PC-3 (cell line): ENCODE data around the gene SCN7A. TPM values are rescaled to one million over a fixed set of nuclear protein-coding genes. Genes with fewer than 3 reads are reported as not detected.

Experiments used
- ATAC-seq: fragments of 200-7000 bp; cut with Tn5 transposase; 2 replicates; pipeline ENCODE4 v1.9.1; 2020; ENCODE audit warnings: mild to moderate bottlenecking, moderate library complexity
- BruUV-seq: library from RNA; stranded (reverse); fragments of 400-500 nt; replicated peaks from 2 replicates; lab custom pipeline; 2021; lab: Mats Ljungman, UMichigan
- CTCF ChIA-PET: fragments of 300-600 bp; sonication (Branson Sonifier 250); formaldehyde crosslinking; loops from one replicate; lab custom pipeline; 2022; ENCODE audit warnings: antibody characterized with exemption; lab: Charles Lee
- POLR2A ChIA-PET: fragments of 300-600 bp; sonication (Branson Sonifier 250); formaldehyde crosslinking; loops from one replicate; lab custom pipeline; 2022; ENCODE audit warnings: antibody characterized with exemption; ENCODE audit not compliant: unreplicated experiment; lab: Charles Lee
- DNase-seq: peaks from one replicate; pipeline ENCODE4 v3.0.0-alpha.2; 2015
- H2AFZ ChIP-seq: fragments of 300-600 bp; sonication (generic); 2 replicates; pipeline ENCODE4 v1.6.0; 2016; ENCODE audit warnings: antibody characterized with exemption, low read length
- H3F3A ChIP-seq: fragments of 300-600 bp; sonication (generic); one replicate; pipeline ENCODE4 v1.6.0; 2017; ENCODE audit warnings: antibody characterized with exemption, low read length, control low read depth, mild to moderate bottlenecking; ENCODE audit not compliant: unreplicated experiment
- H3K27ac ChIP-seq: fragments of 300-600 bp; sonication (generic); 2 replicates; pipeline ENCODE4 v1.5.1; 2016; ENCODE audit warnings: mild to moderate bottlenecking, low read length
- H3K27me3 ChIP-seq: fragments of 300-600 bp; sonication (generic); 2 replicates; pipeline ENCODE4 v1.6.1; 2016; ENCODE audit warnings: low read length, mixed read lengths
- H3K36me3 ChIP-seq: fragments of 300-600 bp; sonication (generic); 2 replicates; pipeline ENCODE4 v1.6.1; 2016; ENCODE audit warnings: low read depth, mixed run types, low read length, mixed read lengths
- H3K4me1 ChIP-seq: fragments of 300-600 bp; sonication (generic); 2 replicates; pipeline ENCODE4 v1.5.1; 2016; ENCODE audit warnings: low read length; ENCODE audit not compliant: insufficient read depth
- H3K4me2 ChIP-seq: fragments of 300-600 bp; sonication (generic); 2 replicates; pipeline ENCODE4 v1.6.0; 2016; ENCODE audit warnings: low read length
- H3K4me3 ChIP-seq: fragments of 300-600 bp; sonication (generic); 2 replicates; pipeline ENCODE4 v1.5.1; 2016; ENCODE audit warnings: mild to moderate bottlenecking, low read length, mixed read lengths
- H3K79me2 ChIP-seq: fragments of 300-600 bp; sonication (generic); 2 replicates; pipeline ENCODE4 v1.6.1; 2017; ENCODE audit warnings: low read length, mixed read lengths
- H3K9ac ChIP-seq: fragments of 300-600 bp; sonication (generic); 2 replicates; pipeline ENCODE4 v1.6.0; 2016; ENCODE audit warnings: mild to moderate bottlenecking, low read length
- H3K9me2 ChIP-seq: fragments of 300-600 bp; sonication (generic); replicated peaks from 2 replicates; pipeline ENCODE4 v1.6.1; 2016; ENCODE audit warnings: mixed run types, low read length, mixed read lengths
- H3K9me3 ChIP-seq: fragments of 300-600 bp; sonication (generic); 2 replicates; pipeline ENCODE4 v1.6.1; 2016; ENCODE audit warnings: low read length, mixed read lengths
- H4K20me1 ChIP-seq: fragments of 300-600 bp; sonication (generic); 2 replicates; pipeline ENCODE4 v1.6.1; 2016; ENCODE audit warnings: low read length, mixed read lengths
- CTCF ChIP-seq: fragments of 300-600 bp; sonication (generic); conservative IDR thresholded peaks from 2 replicates; pipeline ENCODE4 v1.5.1; 2017; ENCODE audit warnings: antibody characterized with exemption, low read depth, mild to moderate bottlenecking, low read length
- EZH2 ChIP-seq: fragments of 300-600 bp; sonication (generic); IDR thresholded peaks from one replicate; pipeline ENCODE4 v1.6.1; 2017; ENCODE audit warnings: antibody characterized with exemption, mild to moderate bottlenecking, low read length; ENCODE audit not compliant: unreplicated experiment
- EZH2phosphoT487 ChIP-seq: fragments of 300-600 bp; sonication (generic); IDR thresholded peaks from 2 replicates; pipeline ENCODE4 v1.6.1; 2018; ENCODE audit warnings: mild to moderate bottlenecking, antibody characterized with exemption, low read length, borderline replicate concordance
- intact Hi-C: fragments of 100-400 bp; cut with micrococcal nuclease; formaldehyde crosslinking; loops from 2 replicates; pipeline ENCODE4 v1.9.0; 2023
- total RNA-seq: library from RNA; depleted of rRNA; stranded (reverse); fragments of >200 nt; gene quantifications from 2 replicates; pipeline ENCODE4 v1.2.3, GENCODE V29; 2014

Gene SCN7A
- total RNA-seq, 1 experiment from 2014 or later = not detected

- Histone ChIP-seq H3K27ac (no peak overlapping the region), H3K4me2 (no peak overlapping the region), H2AFZ (no peak overlapping the region), H3K9me3 (no peaks in the 10 kb centered on the region), H3K9ac (no peak overlapping the region), H4K20me1 (no peaks in the 10 kb centered on the region), H3F3A (no peaks in the 10 kb centered on the region), H3K36me3 (no peaks in the 10 kb centered on the region), H3K4me1 (no peaks in the 10 kb centered on the region), H3K79me2 (no peaks in the 10 kb centered on the region), H3K4me3 (no peak overlapping the region), H3K9me2 (no peaks in the 10 kb centered on the region), H3K27me3 (peaks cover 27% of the 10 kb centered on the region)
- ChIA-PET POLR2A (no interaction called here), CTCF (no interaction called here)
- no TSS peak for BruUV-seq
- intact Hi-C loops = no loop called here
- no peak for ATAC-seq
- no peak for DNase-seq
- TF ChIP-seq EZH2 (no peak), EZH2phosphoT487 (no peak), CTCF (no peak)
Observed at GRCh38 chr2:166499281-166499680, 5.2 kb upstream of the SCN7A start.

DNA sequence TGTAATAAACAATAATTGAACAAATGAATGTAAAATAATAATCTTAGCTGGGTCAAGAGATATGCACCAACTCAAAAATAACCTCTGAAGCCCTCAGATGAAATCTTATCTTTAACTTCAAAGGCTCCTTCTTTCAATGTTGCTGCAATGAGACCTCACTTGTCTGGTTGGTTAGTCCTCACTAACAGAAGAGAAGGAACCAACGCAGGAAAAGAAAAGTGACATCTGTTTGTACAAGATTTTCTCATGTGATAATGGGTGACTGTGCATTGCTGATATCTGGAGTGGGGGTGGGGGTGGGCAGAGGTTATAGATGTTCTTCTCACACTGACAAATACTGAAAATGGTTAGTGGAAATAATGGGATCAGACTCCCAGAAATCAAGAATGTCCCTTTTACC is 2.6 kb downstream of the SCN7A start:
- Histone ChIP-seq H3K4me1 (no peaks in the 10 kb centered on the region), H3K36me3 (no peaks in the 10 kb centered on the region), H3K27ac (no peak overlapping the region), H3K4me3 (no peak overlapping the region), H3K27me3 (peaks cover 70% of the 10 kb centered on the region), H3K4me2 (no peak overlapping the region), H4K20me1 (no peaks in the 10 kb centered on the region), H3K9me3 (no peaks in the 10 kb centered on the region), H3K79me2 (no peaks in the 10 kb centered on the region), H3K9me2 (no peaks in the 10 kb centered on the region), H2AFZ (no peak overlapping the region), H3F3A (no peaks in the 10 kb centered on the region), H3K9ac (no peak overlapping the region)
- no peak for TF ChIP-seq EZH2
- TF ChIP-seq EZH2phosphoT487 = no peak
- TF ChIP-seq CTCF = no peak
- BruUV-seq = no TSS peak
- intact Hi-C loops = no loop called here
- CTCF ChIA-PET = no interaction called here
- no peak for ATAC-seq
- DNase-seq = no peak
- POLR2A ChIA-PET = no interaction called here

GRCh38 chr2:166487171-166487570 is 6.9 kb downstream of the SCN7A start:
- H3K4me1 ChIP-seq = no peaks in the 10 kb centered on the region
- peaks cover 52% of the 10 kb centered on the region for H3K27me3 ChIP-seq
- no TSS peak for BruUV-seq
- H3F3A ChIP-seq = no peaks in the 10 kb centered on the region
- H3K9me3 ChIP-seq = no peaks in the 10 kb centered on the region
- no peak for DNase-seq
- no peaks in the 10 kb centered on the region for H3K9me2 ChIP-seq
- no peak overlapping the region for H3K27ac ChIP-seq
- no peak overlapping the region for H2AFZ ChIP-seq
- no peaks in the 10 kb centered on the region for H4K20me1 ChIP-seq
- CTCF ChIA-PET = interaction anchor here (0.6 kb wide), 1 partner anchor 56 kb away, joined by 4 read pairs; no protein-coding TSS in a partner anchor
- no peak for TF ChIP-seq EZH2
- TF ChIP-seq EZH2phosphoT487 = no peak
- TF ChIP-seq CTCF = no peak
- H3K4me3 ChIP-seq = no peak overlapping the region
- intact Hi-C loops = no loop called here
- POLR2A ChIA-PET = no interaction called here
- H3K36me3 ChIP-seq = no peaks in the 10 kb centered on the region
- no peak overlapping the region for H3K9ac ChIP-seq
- H3K79me2 ChIP-seq = no peaks in the 10 kb centered on the region
- no peak for ATAC-seq
- H3K4me2 ChIP-seq = no peak overlapping the region
